ENCODE data around the gene PARD6G.

- TF ChIP-seq CTCF (IDR thresholded peaks at IDR 0.05) (peak in 5 of 6 experiments; percentile 21 to 52 (median 35)), POLR2A (IDR thresholded peaks at IDR 0.05) (no peak)
Measured at GRCh38 chr18:80154293-80154692, 93.0 kb downstream of the PARD6G start.
